HCT116 (cell line): Measurements from ENCODE around the gene RNF31. TPM values are rescaled to one million over a fixed set of nuclear protein-coding genes. Genes with fewer than 3 reads are reported as not detected.

ENCODE experiments used
- ATAC-seq: fragments of 200-7000 bp; cut with Tn5 transposase; 2 replicates; pipeline ENCODE4 v1.9.1; 2020; ENCODE audit warnings: mild to moderate bottlenecking, moderate library complexity
- BruUV-seq: library from RNA; stranded (reverse); fragments of 400-500 nt; replicated peaks from 2 replicates; lab custom pipeline; 2021; lab: Mats Ljungman, UMichigan
- CTCF ChIA-PET: fragments of 300-600 bp; sonication (Branson Sonifier 250); formaldehyde crosslinking; loops from one replicate; lab custom pipeline; 2021; ENCODE audit warnings: antibody characterized with exemption; lab: Charles Lee
- POLR2A ChIA-PET: fragments of 300-600, 350-600 bp; sonication (Branson Sonifier 250); formaldehyde crosslinking; loops from one replicate; lab custom pipeline; 2021; ENCODE audit warnings: antibody characterized with exemption; lab: Charles Lee
- RAD21 ChIA-PET, 2 experiments: fragments of 300-600 bp; sonication (Branson Sonifier 250); formaldehyde crosslinking; loops; one replicate each; lab custom pipeline; 2023; ENCODE audit warnings: low total read pairs in 2 of 2; ENCODE audit not compliant: uncharacterized antibody in 2 of 2, unreplicated experiment in 2 of 2, low non-redundant PET in 1 of 2; lab: Charles Lee
- DNase-seq: peaks from one replicate; pipeline ENCODE4 v3.0.0-alpha.2; 2010; ENCODE audit warnings: low read depth, low spot score
- H2AFZ ChIP-seq: fragments of 200-600 bp; shearing (Covaris generic), sonication (generic); 2 replicates; pipeline ENCODE4 v1.6.1; 2017; ENCODE audit warnings: low read depth, mixed run types, mixed read lengths, antibody characterized with exemption, low read length; ENCODE audit not compliant: poor library complexity, severe bottlenecking
- H3K27ac ChIP-seq: 2 replicates; pipeline ENCODE4 v1.5.1; 2012; ENCODE audit warnings: low read depth, low read length
- H3K27me3 ChIP-seq: fragments of 200-600 bp; sonication (generic); 2 replicates; pipeline ENCODE4 v1.6.1; 2016; ENCODE audit warnings: mixed run types, low read length, mixed read lengths; ENCODE audit not compliant: insufficient read depth
- H3K36me3 ChIP-seq, 2 experiments: fragments of 200-500 bp in 1 of 2; fragments of 200-600 bp in 1 of 2; sonication (Bioruptor generic) in 1 of 2; sonication (generic) in 1 of 2; 2 replicates each; pipeline versions ENCODE4 v1.5.1 to v1.6.1; 2014 to 2016; ENCODE audit warnings: low read length in 2 of 2, inconsistent platforms in 1 of 2, mixed read lengths in 1 of 2, mixed run types in 1 of 2; ENCODE audit not compliant: insufficient read depth in 2 of 2, control insufficient read depth in 1 of 2
- H3K4me1 ChIP-seq, 2 experiments: fragments of 200-600 bp in 1 of 2; sonication (generic) in 1 of 2; 2 replicates each; pipeline versions ENCODE4 v1.5.1 to v1.6.1; 2012 to 2017; ENCODE audit warnings: low read length in 2 of 2, inconsistent platforms in 1 of 2, mild to moderate bottlenecking in 1 of 2, mixed read lengths in 1 of 2, mixed run types in 1 of 2, moderate library complexity in 1 of 2; ENCODE audit not compliant: insufficient read depth in 2 of 2, control insufficient read depth in 1 of 2
- H3K4me2 ChIP-seq: fragments of 200-600 bp; sonication (generic); 2 replicates; pipeline ENCODE4 v1.6.1; 2017; ENCODE audit warnings: mixed run types, low read length, mixed read lengths
- H3K4me3 ChIP-seq, 2 experiments: fragments of 200-600 bp in 1 of 2; sonication (generic) in 1 of 2; replicated peaks in 1 of 2; 2 replicates each; pipeline ENCODE4 v1.5.1; 2011 to 2016; ENCODE audit warnings: low read length in 2 of 2, control low read depth in 1 of 2, low read depth in 1 of 2, mild to moderate bottlenecking in 1 of 2, mixed read lengths in 1 of 2, mixed run types in 1 of 2
- H3K79me2 ChIP-seq: fragments of 200-600 bp; sonication (generic); 2 replicates; pipeline ENCODE4 v1.6.1; 2017; ENCODE audit warnings: mild to moderate bottlenecking, mixed run types, low read length, moderate library complexity, mixed read lengths; ENCODE audit not compliant: insufficient read depth
- H3K9ac ChIP-seq: fragments of 200-600 bp; sonication (generic); 2 replicates; pipeline ENCODE4 v1.6.1; 2016; ENCODE audit warnings: low read length, mixed read lengths
- H3K9me2 ChIP-seq: fragments of 200-600 bp; sonication (generic), shearing (Covaris generic); 2 replicates; pipeline ENCODE4 v1.6.1; 2017; ENCODE audit warnings: mixed run types, mild to moderate bottlenecking, moderate library complexity; ENCODE audit not compliant: insufficient read depth
- H3K9me3 ChIP-seq, 2 experiments: fragments of 200-500 bp in 1 of 2; fragments of 200-600 bp in 1 of 2; sonication (Bioruptor generic) in 1 of 2; sonication (generic) in 1 of 2; 2 replicates each; pipeline ENCODE4 v1.6.1; 2014 to 2017; ENCODE audit warnings: low read length in 2 of 2, mixed read lengths in 2 of 2, inconsistent platforms in 1 of 2, low read depth in 1 of 2, mild to moderate bottlenecking in 1 of 2, mixed run types in 1 of 2, moderate library complexity in 1 of 2; ENCODE audit not compliant: control insufficient read depth in 1 of 2, insufficient read depth in 1 of 2
- H4K20me1 ChIP-seq: fragments of 200-600 bp; sonication (generic), shearing (Covaris generic); 2 replicates; pipeline ENCODE4 v1.6.1; 2017; ENCODE audit warnings: mixed run types, mild to moderate bottlenecking, moderate library complexity; ENCODE audit not compliant: insufficient read depth
- ATF3 ChIP-seq: IDR thresholded peaks from 2 replicates; pipeline ENCODE4 v1.6.1; 2012
- CEBPB ChIP-seq: IDR thresholded peaks from 2 replicates; pipeline ENCODE4 v1.6.1; 2012; ENCODE audit warnings: low read depth
- ELF1 ChIP-seq: IDR thresholded peaks from 2 replicates; pipeline ENCODE4 v1.6.1; 2012; ENCODE audit warnings: low read depth, borderline replicate concordance
- EZH2phosphoT487 ChIP-seq: fragments of 200-600 bp; IDR thresholded peaks from 2 replicates; pipeline ENCODE4 v1.6.1; 2018; ENCODE audit warnings: antibody characterized with exemption, borderline replicate concordance
- FOSL1 ChIP-seq: IDR thresholded peaks from 2 replicates; pipeline ENCODE4 v1.6.1; 2012; ENCODE audit warnings: low read depth
- JUND ChIP-seq: IDR thresholded peaks from 2 replicates; pipeline ENCODE4 v1.6.1; 2012
- POLR2A ChIP-seq: IDR thresholded peaks from 2 replicates; pipeline ENCODE4 v1.7.0; 2011; ENCODE audit warnings: borderline replicate concordance; ENCODE audit not compliant: insufficient read depth, insufficient read length; ENCODE audit errors: extremely low read depth
- REST ChIP-seq: IDR thresholded peaks from 2 replicates; pipeline ENCODE4 v1.6.1; 2012; ENCODE audit warnings: low read depth
- SIN3A ChIP-seq: IDR thresholded peaks from 2 replicates; pipeline ENCODE4 v1.6.1; 2012; ENCODE audit warnings: low read depth
- YY1 ChIP-seq: IDR thresholded peaks from 2 replicates; pipeline ENCODE4 v1.6.1; 2011; ENCODE audit warnings: low read length, low read depth, moderate library complexity, mild to moderate bottlenecking; ENCODE audit not compliant: insufficient replicate concordance; ENCODE audit errors: extremely low read depth
- ZFX ChIP-seq: fragments of 450-650 bp; IDR thresholded peaks from 2 replicates; pipeline ENCODE4 v1.6.1; 2017
- ZNF274 ChIP-seq: fragments of 200-500 bp; sonication (Bioruptor generic); IDR thresholded peaks from 2 replicates; pipeline ENCODE4 v1.6.1; 2014; ENCODE audit warnings: mild to moderate bottlenecking, low read depth, low read length, inconsistent platforms
- intact Hi-C: fragments of 100-400 bp; cut with micrococcal nuclease; formaldehyde crosslinking; loops from 2 replicates; pipeline ENCODE4 v1.10.0; 2022
- total RNA-seq: library from RNA; stranded (reverse); gene quantifications from one replicate; pipeline ENCODE4 v1.2.1, GENCODE V29; 2021; ENCODE audit not compliant: unreplicated experiment
- TF ChIP-seq, protein P1 (sequence below), 3 experiments: fragments of 200-600 bp in 1 of 3; sonication (generic) in 1 of 3; IDR thresholded peaks in 2 of 3; conservative IDR thresholded peaks in 1 of 3; 2 replicates each; pipeline ENCODE4 v1.5.1; 2012 to 2017; ENCODE audit warnings: low read depth in 2 of 3, low read length in 2 of 3, antibody characterized with exemption in 1 of 3, borderline replicate concordance in 1 of 3, control low read depth in 1 of 3, mild to moderate bottlenecking in 1 of 3, mixed read lengths in 1 of 3, mixed run types in 1 of 3, moderate library complexity in 1 of 3; ENCODE audit not compliant: insufficient read depth in 1 of 3

RNF31 gene
- total RNA-seq, 1 experiment from 2014 or later = 78.0 TPM

GRCh38 chr14:24167469-24168114 lies 20.3 kb downstream of the RNF31 start:
- no peak overlapping the region for H3K4me3 ChIP-seq
- CTCF ChIA-PET = no interaction called here
- POLR2A ChIA-PET = no interaction called here
- RAD21 ChIA-PET = interaction anchor here in 1 of 2 experiments (0.8 kb wide), 1 partner anchor 41 kb away, joined by 3 read pairs; no protein-coding TSS in a partner anchor
- no peaks in the 10 kb centered on the region for H3K9me2 ChIP-seq
- no peak for DNase-seq
- H3K79me2 ChIP-seq = no peaks in the 10 kb centered on the region
- no peaks in the 10 kb centered on the region for H4K20me1 ChIP-seq
- intact Hi-C loops = no loop called here
- BruUV-seq = no TSS peak
- H3K27ac ChIP-seq = no peak overlapping the region
- no peak for ATAC-seq
- no peak overlapping the region for H2AFZ ChIP-seq
- no peak overlapping the region for H3K9ac ChIP-seq
- no peak overlapping the region for H3K4me2 ChIP-seq
- no peaks in the 10 kb centered on the region for H3K9me3 ChIP-seq
- H3K4me1 ChIP-seq = no peaks in the 10 kb centered on the region
- TF ChIP-seq SIN3A (no peak), CEBPB (0 out of 2 replicates have a peak, but pooled peaks have one; percentile 22), ATF3 (no peak), ZFX (no peak)
- H3K27me3 ChIP-seq = no peaks in the 10 kb centered on the region
- peaks cover 6 to 11% of the 10 kb centered on the region in 2 experiments; a peak in 3 of 4 replicates for H3K36me3 ChIP-seq

DNA sequence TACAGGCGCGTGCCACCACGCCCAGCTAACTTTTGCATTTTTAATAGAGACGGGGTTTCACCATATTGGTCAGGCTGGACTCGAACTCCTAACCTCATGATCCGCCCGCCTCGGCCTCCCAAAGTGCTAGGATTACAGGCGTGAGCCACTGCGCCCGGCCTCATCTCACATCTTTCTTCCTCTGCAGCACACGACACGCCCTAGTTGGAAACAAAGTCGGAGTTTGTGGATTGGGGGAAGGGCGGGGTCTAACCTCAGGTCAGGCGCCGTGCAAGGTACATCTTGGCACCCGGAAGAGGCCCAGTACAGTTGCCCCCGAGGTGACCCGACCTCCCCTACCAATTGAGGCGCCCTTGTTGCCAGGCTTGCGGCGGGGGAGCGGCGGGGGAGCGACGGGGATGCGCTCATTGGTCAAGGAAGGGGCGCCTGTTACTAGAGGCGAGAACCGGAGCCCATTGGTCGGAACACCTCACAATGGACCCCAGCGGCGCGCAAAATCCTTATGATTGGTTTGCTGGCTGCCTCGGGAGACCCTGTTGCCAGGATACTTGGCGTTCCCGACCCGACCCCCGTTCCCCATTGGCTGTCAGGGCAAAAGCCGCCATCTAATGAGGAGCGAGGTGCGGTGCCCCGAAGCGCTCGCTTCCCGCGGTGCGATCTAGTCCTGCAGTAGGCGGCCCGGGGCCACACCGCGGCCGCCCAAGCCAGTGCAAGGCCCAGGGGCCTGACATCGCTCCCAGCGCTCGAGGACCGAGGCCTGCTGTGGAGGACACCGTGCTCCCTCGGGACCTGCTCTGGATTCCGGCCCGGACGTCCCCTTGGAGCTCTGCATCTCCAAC lies 24.3 kb downstream of the RNF31 start, which contains the start of gene REC8:
REC8 (plus strand) TSS at position 659 of the 839 bp plus-strand sequence. CDS start 473 bp downstream, outside the sequence.
- H4K20me1 ChIP-seq = no peaks in the 10 kb centered on the region
- H3K4me1 ChIP-seq = no peaks in the 10 kb centered on the region
- H3K4me2 ChIP-seq = no peak within 1 kb of the TSS
- H3K9ac ChIP-seq = no peak within 1 kb of the TSS
- no peaks in the 10 kb centered on the region for H3K79me2 ChIP-seq
- POLR2A ChIA-PET = no interaction called here
- intact Hi-C loops = no loop called here
- RAD21 ChIA-PET = no interaction called here
- no peak for DNase-seq
- no TSS peak for BruUV-seq
- no peaks in the 10 kb centered on the region for H3K9me2 ChIP-seq
- ATAC-seq = no peak
- CTCF ChIA-PET = no interaction called here
- no peaks in the 10 kb centered on the region for H3K36me3 ChIP-seq
- H3K27ac ChIP-seq = no peak within 1 kb of the TSS
- no peaks in the 10 kb centered on the region for H3K9me3 ChIP-seq
- H3K4me3 ChIP-seq = no peak within 1 kb of the TSS
- no peaks in the 10 kb centered on the region for H3K27me3 ChIP-seq
- H2AFZ ChIP-seq = no peak within 1 kb of the TSS
- TF ChIP-seq ZFX = no peak
- TF ChIP-seq POLR2A = no peak
- TF ChIP-seq FOSL1 = no peak
- TF ChIP-seq EZH2phosphoT487 = no peak
- TF ChIP-seq, protein P1, sequence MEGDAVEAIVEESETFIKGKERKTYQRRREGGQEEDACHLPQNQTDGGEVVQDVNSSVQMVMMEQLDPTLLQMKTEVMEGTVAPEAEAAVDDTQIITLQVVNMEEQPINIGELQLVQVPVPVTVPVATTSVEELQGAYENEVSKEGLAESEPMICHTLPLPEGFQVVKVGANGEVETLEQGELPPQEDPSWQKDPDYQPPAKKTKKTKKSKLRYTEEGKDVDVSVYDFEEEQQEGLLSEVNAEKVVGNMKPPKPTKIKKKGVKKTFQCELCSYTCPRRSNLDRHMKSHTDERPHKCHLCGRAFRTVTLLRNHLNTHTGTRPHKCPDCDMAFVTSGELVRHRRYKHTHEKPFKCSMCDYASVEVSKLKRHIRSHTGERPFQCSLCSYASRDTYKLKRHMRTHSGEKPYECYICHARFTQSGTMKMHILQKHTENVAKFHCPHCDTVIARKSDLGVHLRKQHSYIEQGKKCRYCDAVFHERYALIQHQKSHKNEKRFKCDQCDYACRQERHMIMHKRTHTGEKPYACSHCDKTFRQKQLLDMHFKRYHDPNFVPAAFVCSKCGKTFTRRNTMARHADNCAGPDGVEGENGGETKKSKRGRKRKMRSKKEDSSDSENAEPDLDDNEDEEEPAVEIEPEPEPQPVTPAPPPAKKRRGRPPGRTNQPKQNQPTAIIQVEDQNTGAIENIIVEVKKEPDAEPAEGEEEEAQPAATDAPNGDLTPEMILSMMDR (IDR thresholded peaks at IDR 0.05 in 2 of 3, conservative IDR thresholded peaks at IDR 0.05 in 1 of 3; ENCODE audit: borderline replicate concordance in 1 of 3, insufficient read depth in 1 of 3, low read depth in 2 of 3, low read length in 2 of 3) = no peak
- no peak for TF ChIP-seq YY1
- TF ChIP-seq JUND = no peak
- TF ChIP-seq ELF1 = no peak
- TF ChIP-seq REST = no peak
- TF ChIP-seq SIN3A = no peak
- no peak for TF ChIP-seq ZNF274
